Measurements from ENCODE around the gene FMO3. TPM values are rescaled to one million over a fixed set of nuclear protein-coding genes. Genes with fewer than 3 reads are reported as not detected.

The FMO3 gene
- total RNA-seq, 5 donors from 2014 or later (not counting 1 experiment from before 2014, with no cell fraction given), result 0.20 TPM; not detected in 4

- no peaks in the 10 kb centered on the region for H3K36me3 Mint-ChIP-seq
- no peaks in the 10 kb centered on the region for H3K4me1 ChIP-seq (ENCODE audit: control insufficient read depth in 1 of 2, extremely low read depth in 1 of 2, insufficient read depth in 2 of 2, low read length in 2 of 2)
- ChIA-PET CTCF (no interaction called here), POLR2A (no interaction called here)
- no peaks in the 10 kb centered on the region for H3K36me3 ChIP-seq (ENCODE audit: control insufficient read depth in 2 of 2, extremely low read depth in 1 of 2, insufficient read depth in 1 of 2, low read length in 1 of 2)
- no peaks in the 10 kb centered on the region for H3K4me1 Mint-ChIP-seq
- H3K27ac Mint-ChIP-seq, result no peak overlapping the region
- H3K27me3 ChIP-seq (replicated peaks in 1 of 2; ENCODE audit: control insufficient read depth in 2 of 2, extremely low read depth in 1 of 2, insufficient read depth in 2 of 2, low read length in 1 of 2), result peaks cover 0 to 1% of the 10 kb centered on the region in 2 experiments
- no peak overlapping the region for H3K27ac ChIP-seq (ENCODE audit: low read length)
- ATAC-seq (replicated peaks in 1 of 4) (no peak), DNase-seq (no peak)
- WGBS (ENCODE audit: insufficient coverage), result 68% methylated on average over 3 of the region's 3 CpGs
- H3K9me3 ChIP-seq, result no peaks in the 10 kb centered on the region
- no peaks in the 10 kb centered on the region for H3K9me3 Mint-ChIP-seq
- no peak overlapping the region for H3K4me3 Mint-ChIP-seq
- H3K27me3 Mint-ChIP-seq, result peaks cover 8 to 22% of the 10 kb centered on the region in 2 donors
- no peak overlapping the region for H3K4me3 ChIP-seq (ENCODE audit: control insufficient read depth in 1 of 2, extremely low read depth in 1 of 2, low read length in 1 of 2)
Measured at GRCh38 chr1:171112119-171112518, 21.4 kb downstream of the FMO3 start.

GRCh38 chr1:171113382-171113781 is 22.7 kb downstream of the FMO3 start:
- H3K4me1 ChIP-seq (ENCODE audit: control insufficient read depth in 1 of 2, extremely low read depth in 1 of 2, insufficient read depth in 2 of 2, low read length in 2 of 2), result no peaks in the 10 kb centered on the region
- ATAC-seq (replicated peaks in 1 of 4) (no peak), DNase-seq (no peak)
- H3K27ac Mint-ChIP-seq, result no peak overlapping the region
- POLR2A ChIA-PET, result no interaction called here
- no peak overlapping the region for H3K27ac ChIP-seq (ENCODE audit: low read length)
- H3K27me3 Mint-ChIP-seq, result peaks cover 8 to 24% of the 10 kb centered on the region in 2 donors
- no peaks in the 10 kb centered on the region for H3K9me3 Mint-ChIP-seq
- CTCF ChIA-PET, result no interaction called here
- no peak overlapping the region for H3K4me3 Mint-ChIP-seq
- no peaks in the 10 kb centered on the region for H3K36me3 ChIP-seq (ENCODE audit: control insufficient read depth in 2 of 2, extremely low read depth in 1 of 2, insufficient read depth in 1 of 2, low read length in 1 of 2)
- H3K36me3 Mint-ChIP-seq, result no peaks in the 10 kb centered on the region
- WGBS (ENCODE audit: insufficient coverage), result no CpG with 5 or more reads among the region's 3 CpGs
- H3K27me3 ChIP-seq (replicated peaks in 1 of 2; ENCODE audit: control insufficient read depth in 2 of 2, extremely low read depth in 1 of 2, insufficient read depth in 2 of 2, low read length in 1 of 2), result peaks cover 0 to 2% of the 10 kb centered on the region in 2 experiments
- H3K4me1 Mint-ChIP-seq, result no peaks in the 10 kb centered on the region
- H3K9me3 ChIP-seq, result no peaks in the 10 kb centered on the region
- no peak overlapping the region for H3K4me3 ChIP-seq (ENCODE audit: control insufficient read depth in 1 of 2, extremely low read depth in 1 of 2, low read length in 1 of 2)

- Mint-ChIP-seq H3K4me3 (no peak overlapping the region), H3K36me3 (no peaks in the 10 kb centered on the region), H3K27me3 (peaks cover 8 to 24% of the 10 kb centered on the region in 2 donors), H3K4me1 (no peaks in the 10 kb centered on the region), H3K27ac (no peak overlapping the region), H3K9me3 (no peaks in the 10 kb centered on the region)
- H3K4me1 ChIP-seq (ENCODE audit: control insufficient read depth in 1 of 2, extremely low read depth in 1 of 2, insufficient read depth in 2 of 2, low read length in 2 of 2), result no peaks in the 10 kb centered on the region
- peaks cover 0 to 2% of the 10 kb centered on the region in 2 experiments for H3K27me3 ChIP-seq (replicated peaks in 1 of 2; ENCODE audit: control insufficient read depth in 2 of 2, extremely low read depth in 1 of 2, insufficient read depth in 2 of 2, low read length in 1 of 2)
- no CpG with 5 or more reads among the region's 2 CpGs for WGBS (ENCODE audit: insufficient coverage)
- DNase-seq (no peak), ATAC-seq (replicated peaks in 1 of 4) (no peak)
- CTCF ChIA-PET, result no interaction called here
- H3K27ac ChIP-seq (ENCODE audit: low read length), result no peak overlapping the region
- no peak overlapping the region for H3K4me3 ChIP-seq (ENCODE audit: control insufficient read depth in 1 of 2, extremely low read depth in 1 of 2, low read length in 1 of 2)
- no peaks in the 10 kb centered on the region for H3K9me3 ChIP-seq
- H3K36me3 ChIP-seq (ENCODE audit: control insufficient read depth in 2 of 2, extremely low read depth in 1 of 2, insufficient read depth in 1 of 2, low read length in 1 of 2), result no peaks in the 10 kb centered on the region
- POLR2A ChIA-PET, result no interaction called here
Measured at GRCh38 chr1:171115280-171115897, 24.7 kb downstream of the FMO3 start.

GRCh38 chr1:171116676-171117075 is 26.0 kb downstream of the FMO3 start:
- no peaks in the 10 kb centered on the region for H3K4me1 ChIP-seq (ENCODE audit: control insufficient read depth in 1 of 2, extremely low read depth in 1 of 2, insufficient read depth in 2 of 2, low read length in 2 of 2)
- Mint-ChIP-seq H3K27ac (no peak overlapping the region), H3K36me3 (no peaks in the 10 kb centered on the region), H3K4me3 (no peak overlapping the region), H3K27me3 (peaks cover 9 to 25% of the 10 kb centered on the region in 2 donors), H3K9me3 (no peaks in the 10 kb centered on the region), H3K4me1 (no peaks in the 10 kb centered on the region)
- H3K27me3 ChIP-seq (replicated peaks in 1 of 2; ENCODE audit: control insufficient read depth in 2 of 2, extremely low read depth in 1 of 2, insufficient read depth in 2 of 2, low read length in 1 of 2), result peaks cover 0 to 2% of the 10 kb centered on the region in 2 experiments
- ChIA-PET POLR2A (no interaction called here), CTCF (no interaction called here)
- no peaks in the 10 kb centered on the region for H3K9me3 ChIP-seq
- H3K36me3 ChIP-seq (ENCODE audit: control insufficient read depth in 2 of 2, extremely low read depth in 1 of 2, insufficient read depth in 1 of 2, low read length in 1 of 2), result no peaks in the 10 kb centered on the region
- DNase-seq (no peak), ATAC-seq (replicated peaks in 1 of 4) (no peak)
- no peak overlapping the region for H3K4me3 ChIP-seq (ENCODE audit: control insufficient read depth in 1 of 2, extremely low read depth in 1 of 2, low read length in 1 of 2)
- H3K27ac ChIP-seq (ENCODE audit: low read length), result no peak overlapping the region
- no CpG with 5 or more reads among the region's 1 CpG for WGBS (ENCODE audit: insufficient coverage)

- H3K4me3 Mint-ChIP-seq, result no peak overlapping the region
- H3K36me3 Mint-ChIP-seq, result no peaks in the 10 kb centered on the region
- ChIA-PET POLR2A (interaction anchor here in 1 of 2 donors (0.6 kb wide), 1 partner anchor 359 kb away, joined by 3 read pairs; no protein-coding TSS in a partner anchor), CTCF (no interaction called here)
- H3K9me3 Mint-ChIP-seq, result peaks cover 0 to 3% (median 0%) of the 10 kb centered on the region in 3 donors
- Histone ChIP-seq H3K27me3 (replicated peaks in 1 of 2; ENCODE audit: control insufficient read depth in 2 of 2, extremely low read depth in 1 of 2, insufficient read depth in 2 of 2, low read length in 1 of 2) (peaks cover 0 to 2% of the 10 kb centered on the region in 2 experiments), H3K4me1 (ENCODE audit: control insufficient read depth in 1 of 2, extremely low read depth in 1 of 2, insufficient read depth in 2 of 2, low read length in 2 of 2) (no peaks in the 10 kb centered on the region), H3K9me3 (no peaks in the 10 kb centered on the region), H3K27ac (ENCODE audit: low read length) (no peak overlapping the region), H3K36me3 (ENCODE audit: control insufficient read depth in 2 of 2, extremely low read depth in 1 of 2, insufficient read depth in 1 of 2, low read length in 1 of 2) (no peaks in the 10 kb centered on the region), H3K4me3 (ENCODE audit: control insufficient read depth in 1 of 2, extremely low read depth in 1 of 2, low read length in 1 of 2) (no peak overlapping the region)
- 89% methylated on average over 4 of the region's 6 CpGs for WGBS (ENCODE audit: insufficient coverage)
- H3K27ac Mint-ChIP-seq, result no peak overlapping the region
- H3K4me1 Mint-ChIP-seq, result no peaks in the 10 kb centered on the region
- peaks cover 8 to 24% of the 10 kb centered on the region in 2 donors for H3K27me3 Mint-ChIP-seq
- ATAC-seq (replicated peaks in 1 of 4) (no peak), DNase-seq (no peak)
Measured at GRCh38 chr1:171117085-171117484, 26.4 kb downstream of the FMO3 start.

GRCh38 chr1:171119648-171120047 is 28.9 kb downstream of the FMO3 start:
- H3K36me3 Mint-ChIP-seq, result no peaks in the 10 kb centered on the region
- no peaks in the 10 kb centered on the region for H3K4me1 Mint-ChIP-seq
- ChIA-PET CTCF (no interaction called here), POLR2A (no interaction called here)
- Histone ChIP-seq H3K9me3 (no peaks in the 10 kb centered on the region), H3K36me3 (ENCODE audit: control insufficient read depth in 2 of 2, extremely low read depth in 1 of 2, insufficient read depth in 1 of 2, low read length in 1 of 2) (no peaks in the 10 kb centered on the region), H3K27me3 (replicated peaks in 1 of 2; ENCODE audit: control insufficient read depth in 2 of 2, extremely low read depth in 1 of 2, insufficient read depth in 2 of 2, low read length in 1 of 2) (peaks cover 0 to 2% of the 10 kb centered on the region in 2 experiments), H3K4me3 (ENCODE audit: control insufficient read depth in 1 of 2, extremely low read depth in 1 of 2, low read length in 1 of 2) (no peak overlapping the region), H3K27ac (ENCODE audit: low read length) (no peak overlapping the region), H3K4me1 (ENCODE audit: control insufficient read depth in 1 of 2, extremely low read depth in 1 of 2, insufficient read depth in 2 of 2, low read length in 2 of 2) (no peaks in the 10 kb centered on the region)
- WGBS (ENCODE audit: insufficient coverage), result no CpG with 5 or more reads among the region's 2 CpGs
- no peak overlapping the region for H3K4me3 Mint-ChIP-seq
- H3K27ac Mint-ChIP-seq, result no peak overlapping the region
- ATAC-seq (replicated peaks in 1 of 4) (no peak), DNase-seq (no peak)
- H3K9me3 Mint-ChIP-seq, result peaks cover 0 to 3% (median 0%) of the 10 kb centered on the region in 3 donors
- H3K27me3 Mint-ChIP-seq, result peaks cover 5 to 21% of the 10 kb centered on the region in 2 donors

GRCh38 chr1:171122299-171122698 is 31.6 kb downstream of the FMO3 start:
- no peaks in the 10 kb centered on the region for H3K27me3 ChIP-seq (replicated peaks in 1 of 2; ENCODE audit: control insufficient read depth in 2 of 2, extremely low read depth in 1 of 2, insufficient read depth in 2 of 2, low read length in 1 of 2)
- no peak overlapping the region for H3K4me3 ChIP-seq (ENCODE audit: control insufficient read depth in 1 of 2, extremely low read depth in 1 of 2, low read length in 1 of 2)
- H3K4me1 Mint-ChIP-seq, result no peaks in the 10 kb centered on the region
- H3K27me3 Mint-ChIP-seq, result peaks cover 3 to 16% of the 10 kb centered on the region in 2 donors
- no peak overlapping the region for H3K27ac ChIP-seq (ENCODE audit: low read length)
- H3K36me3 Mint-ChIP-seq, result no peaks in the 10 kb centered on the region
- POLR2A ChIA-PET, result no interaction called here
- CTCF ChIA-PET, result no interaction called here
- H3K9me3 Mint-ChIP-seq, result peaks cover 0 to 3% (median under 1%) of the 10 kb centered on the region in 3 donors
- no peaks in the 10 kb centered on the region for H3K4me1 ChIP-seq (ENCODE audit: control insufficient read depth in 1 of 2, extremely low read depth in 1 of 2, insufficient read depth in 2 of 2, low read length in 2 of 2)
- no peak overlapping the region for H3K27ac Mint-ChIP-seq
- no peak for ATAC-seq (replicated peaks in 1 of 4)
- no peaks in the 10 kb centered on the region for H3K9me3 ChIP-seq
- no peak for DNase-seq
- no peak overlapping the region for H3K4me3 Mint-ChIP-seq
- no peaks in the 10 kb centered on the region for H3K36me3 ChIP-seq (ENCODE audit: control insufficient read depth in 2 of 2, extremely low read depth in 1 of 2, insufficient read depth in 1 of 2, low read length in 1 of 2)

Measured in T-cell (primary cell).